Neural cell (in vitro differentiated cells): ENCODE data around the gene FRMD1.

Experiments
- CTCF ChIP-seq: fragments of 450-650 bp; IDR thresholded peaks from 2 replicates; pipeline ENCODE4 v1.5.1; 2014; ENCODE audit warnings: antibody characterized with exemption, mild to moderate bottlenecking, moderate library complexity; ENCODE audit not compliant: poor library complexity, severe bottlenecking
- EP300 ChIP-seq: fragments of 450-650 bp; conservative IDR thresholded peaks from 2 replicates; pipeline ENCODE4 v1.6.1; 2014; ENCODE audit warnings: antibody characterized with exemption, mild to moderate bottlenecking, moderate library complexity; ENCODE audit not compliant: poor library complexity, severe bottlenecking
- EZH2 ChIP-seq: fragments of 200-600, 300-800 bp; shearing (Covaris generic), sonication (generic); IDR thresholded peaks from 2 replicates; pipeline ENCODE4 v1.6.1; 2014; ENCODE audit warnings: antibody characterized with exemption, low read length, borderline replicate concordance, mild to moderate bottlenecking; ENCODE audit not compliant: insufficient read depth, poor library complexity, severe bottlenecking
- MXI1 ChIP-seq: fragments of 450-650 bp; conservative IDR thresholded peaks from 2 replicates; pipeline ENCODE4 v1.6.1; 2014; ENCODE audit warnings: antibody characterized with exemption, mild to moderate bottlenecking; ENCODE audit not compliant: poor library complexity, severe bottlenecking
- POLR2AphosphoS5 ChIP-seq: IDR thresholded peaks from 2 replicates; pipeline ENCODE4 v1.6.1; 2012
- RAD21 ChIP-seq: fragments of 450-650 bp; conservative IDR thresholded peaks from 2 replicates; pipeline ENCODE4 v1.6.1; 2014; ENCODE audit warnings: antibody characterized with exemption, mild to moderate bottlenecking, moderate library complexity
- TAF1 ChIP-seq: IDR thresholded peaks from 2 replicates; pipeline ENCODE4 v1.6.1; 2012; ENCODE audit warnings: low read depth
- TF ChIP-seq, protein P1 (sequence below): IDR thresholded peaks from 2 replicates; pipeline ENCODE4 v1.6.1; 2012; ENCODE audit warnings: borderline replicate concordance

- TF ChIP-seq CTCF: no peak
- TF ChIP-seq EZH2: no peak
- no peak for TF ChIP-seq POLR2AphosphoS5
- TF ChIP-seq, protein P1, sequence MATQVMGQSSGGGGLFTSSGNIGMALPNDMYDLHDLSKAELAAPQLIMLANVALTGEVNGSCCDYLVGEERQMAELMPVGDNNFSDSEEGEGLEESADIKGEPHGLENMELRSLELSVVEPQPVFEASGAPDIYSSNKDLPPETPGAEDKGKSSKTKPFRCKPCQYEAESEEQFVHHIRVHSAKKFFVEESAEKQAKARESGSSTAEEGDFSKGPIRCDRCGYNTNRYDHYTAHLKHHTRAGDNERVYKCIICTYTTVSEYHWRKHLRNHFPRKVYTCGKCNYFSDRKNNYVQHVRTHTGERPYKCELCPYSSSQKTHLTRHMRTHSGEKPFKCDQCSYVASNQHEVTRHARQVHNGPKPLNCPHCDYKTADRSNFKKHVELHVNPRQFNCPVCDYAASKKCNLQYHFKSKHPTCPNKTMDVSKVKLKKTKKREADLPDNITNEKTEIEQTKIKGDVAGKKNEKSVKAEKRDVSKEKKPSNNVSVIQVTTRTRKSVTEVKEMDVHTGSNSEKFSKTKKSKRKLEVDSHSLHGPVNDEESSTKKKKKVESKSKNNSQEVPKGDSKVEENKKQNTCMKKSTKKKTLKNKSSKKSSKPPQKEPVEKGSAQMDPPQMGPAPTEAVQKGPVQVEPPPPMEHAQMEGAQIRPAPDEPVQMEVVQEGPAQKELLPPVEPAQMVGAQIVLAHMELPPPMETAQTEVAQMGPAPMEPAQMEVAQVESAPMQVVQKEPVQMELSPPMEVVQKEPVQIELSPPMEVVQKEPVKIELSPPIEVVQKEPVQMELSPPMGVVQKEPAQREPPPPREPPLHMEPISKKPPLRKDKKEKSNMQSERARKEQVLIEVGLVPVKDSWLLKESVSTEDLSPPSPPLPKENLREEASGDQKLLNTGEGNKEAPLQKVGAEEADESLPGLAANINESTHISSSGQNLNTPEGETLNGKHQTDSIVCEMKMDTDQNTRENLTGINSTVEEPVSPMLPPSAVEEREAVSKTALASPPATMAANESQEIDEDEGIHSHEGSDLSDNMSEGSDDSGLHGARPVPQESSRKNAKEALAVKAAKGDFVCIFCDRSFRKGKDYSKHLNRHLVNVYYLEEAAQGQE: no peak
- TF ChIP-seq MXI1: no peak
- no peak for TF ChIP-seq EP300
- TF ChIP-seq RAD21: no peak
- no peak for TF ChIP-seq TAF1
Measured at GRCh38 chr6:168092541-168092940, 13.5 kb upstream of the FRMD1 start.
